Activated CD8-positive, alpha-beta memory T cell treated with anti-CD3 and anti-CD28 coated beads for 1 hour (primary cell): ENCODE results near the gene PGAP6.
"Not testable (repeated sequence)": the region's sequence is repeated elsewhere in the genome, so short reads cannot be mapped to it uniquely, and the experiment has no call there.

ENCODE experiments used
- DNase-seq, 2 donors: peaks; one replicate each; pipeline ENCODE4 v3.0.0-alpha.2; 2020; ENCODE audit warnings: low read depth in 1 of 2; ENCODE audit errors: extremely low read depth in 1 of 2

The PGAP6 gene

DNA sequence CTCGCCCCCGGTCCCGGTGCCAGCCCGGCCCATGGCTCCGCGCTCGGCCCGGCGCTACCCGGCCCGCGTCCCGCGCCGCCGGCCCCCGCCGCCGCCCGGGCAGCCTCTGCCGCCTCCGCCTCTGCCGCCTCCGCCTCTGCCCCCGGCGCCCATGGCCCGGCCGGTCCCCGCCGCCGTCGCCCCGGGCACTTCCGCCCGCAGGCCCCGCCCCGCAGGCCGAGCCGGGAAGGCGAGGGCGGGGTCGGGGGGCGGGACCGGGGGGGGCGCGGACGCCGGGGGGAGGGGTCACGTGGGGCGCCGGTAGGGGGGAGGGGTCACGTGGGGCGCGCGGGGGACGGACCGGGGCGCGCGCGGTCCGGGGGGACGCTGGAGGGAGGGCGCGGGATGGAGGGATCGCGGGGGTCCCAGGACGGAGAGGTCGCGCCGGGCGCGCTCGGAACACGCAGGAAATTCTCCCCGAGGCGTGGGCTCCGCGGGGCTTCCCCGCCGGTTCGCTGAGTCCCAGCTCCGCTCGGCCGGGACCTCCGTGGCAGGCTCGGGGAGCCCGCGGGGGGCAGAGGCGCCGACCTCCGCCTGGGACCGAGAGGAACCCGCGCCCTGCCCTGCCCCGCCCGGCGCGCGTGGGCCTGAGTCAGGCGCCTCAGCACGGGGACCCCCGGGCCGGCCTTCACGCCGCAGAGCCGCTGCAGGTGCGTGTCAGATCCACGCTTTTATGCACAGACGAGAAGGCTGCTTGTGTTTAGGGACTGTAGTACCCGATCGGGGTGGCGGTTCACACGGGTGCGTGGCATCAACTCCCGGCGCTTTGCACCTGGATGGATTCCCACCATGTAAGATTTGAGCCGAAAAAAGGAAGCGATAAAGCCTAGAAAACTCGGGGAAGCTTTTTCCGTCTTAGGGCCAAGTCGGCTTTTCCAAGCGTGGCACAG lies at the start of gene PGAP6:
Gene PGAP6, minus strand, starts transcription at position 190 of the 929 bp plus-strand sequence. Its CDS starts 157 bp downstream, at position 33.
- DNase-seq, result peak in 1 of 2 donors; percentile 73

GRCh38 chr16:430904-431303 lies 49.1 kb upstream of the PGAP6 start:
- no peak for DNase-seq

DNA sequence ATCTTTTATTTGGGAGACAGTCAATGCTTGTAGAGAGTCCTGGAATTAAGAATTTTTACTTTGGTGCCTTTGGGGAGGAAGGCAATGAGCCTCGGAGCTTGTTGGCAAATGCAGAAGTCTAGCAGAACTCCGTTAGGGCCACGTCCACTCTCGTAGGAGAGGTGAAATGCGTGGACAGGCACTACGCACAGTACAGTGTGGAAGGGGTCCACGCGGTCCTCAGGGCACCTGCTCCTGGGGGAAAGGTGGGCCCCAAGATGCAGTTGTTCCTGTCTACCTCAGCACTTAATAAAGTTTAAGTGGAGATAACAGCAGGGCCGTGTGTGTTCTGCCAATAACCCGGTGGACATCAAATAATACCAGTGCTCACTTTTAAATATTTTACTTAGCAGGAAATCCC lies 45.5 kb upstream of the PGAP6 start:
- DNase-seq, result no peak

GRCh38 chr16:426906-427249 lies 45.1 kb upstream of the PGAP6 start:
- no peak for DNase-seq

DNA sequence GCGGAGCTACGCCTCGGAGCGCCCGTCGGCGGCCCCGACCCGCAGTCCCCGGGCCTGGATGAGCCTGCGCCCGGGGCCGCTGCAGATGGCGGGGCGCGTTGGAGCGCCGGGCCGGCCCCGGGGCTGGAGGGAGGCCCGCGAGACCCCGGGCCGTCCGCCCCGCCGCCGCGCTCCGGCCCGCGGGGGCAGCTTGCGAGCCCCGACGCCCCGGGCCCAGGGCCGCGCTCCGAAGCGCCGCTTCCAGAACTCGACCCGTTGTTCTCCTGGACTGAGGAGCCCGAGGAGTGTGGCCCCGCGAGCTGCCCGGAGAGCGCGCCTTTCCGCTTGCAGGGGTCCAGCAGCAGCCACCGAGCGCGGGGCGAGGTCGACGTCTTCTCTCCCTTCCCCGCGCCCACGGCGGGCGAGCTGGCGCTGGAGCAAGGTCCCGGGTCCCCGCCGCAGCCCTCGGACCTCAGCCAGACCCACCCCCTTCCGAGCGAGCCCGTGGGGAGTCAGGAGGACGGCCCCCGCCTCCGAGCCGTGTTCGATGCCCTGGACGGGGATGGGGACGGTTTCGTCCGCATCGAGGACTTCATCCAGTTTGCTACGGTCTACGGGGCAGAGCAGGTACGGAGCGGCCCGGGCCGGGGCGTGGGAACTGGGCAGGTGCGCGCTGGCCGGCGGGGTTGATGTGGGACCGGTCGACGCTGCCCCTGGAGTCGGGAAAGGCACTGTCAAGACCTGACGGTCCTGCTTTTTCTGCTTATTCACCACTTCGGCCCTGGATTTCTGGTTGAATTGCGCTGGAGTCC lies 44.5 kb upstream of the PGAP6 start:
- no peak for DNase-seq

- peak in 1 of 2 donors; percentile 31 for DNase-seq
Observed at GRCh38 chr16:425740-426114, 43.9 kb upstream of the PGAP6 start.

DNA sequence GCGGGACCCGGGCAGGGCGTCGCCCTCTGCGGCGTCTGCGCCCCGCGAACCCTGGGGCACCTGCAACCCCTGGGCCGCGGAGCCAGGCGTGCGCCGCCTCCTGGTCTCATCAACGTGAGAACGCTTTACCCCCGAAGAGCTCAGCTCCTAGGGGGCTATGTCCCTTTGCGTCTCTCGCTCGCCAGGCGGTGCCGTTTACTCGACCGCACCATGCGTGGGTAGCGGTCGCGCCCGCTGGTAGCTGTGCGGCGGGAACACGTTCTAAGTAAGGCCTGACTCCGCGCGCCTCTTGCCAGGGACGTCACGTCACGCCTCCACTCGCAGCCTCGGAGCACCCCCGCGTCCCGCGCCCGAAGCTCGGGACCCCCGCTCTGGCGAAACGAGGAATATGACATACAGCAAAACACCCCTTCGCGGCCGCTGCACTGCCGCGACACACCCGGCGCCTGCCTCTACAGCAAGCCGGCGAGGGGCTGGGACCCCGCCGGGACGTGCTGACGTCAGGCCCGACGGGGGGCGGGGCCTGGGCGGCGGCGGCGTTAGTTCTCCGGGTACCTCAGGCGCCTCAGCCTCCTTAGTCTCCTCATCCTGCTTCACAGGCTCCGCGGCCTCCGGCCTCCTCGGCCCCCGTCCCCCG lies 43.4 kb upstream of the PGAP6 start, which contains the start of gene RAB11FIP3:
Gene RAB11FIP3, plus strand, starts transcription at position 568 of the 637 bp plus-strand sequence. CDS start 358 bp downstream, outside the sequence.
- DNase-seq, result peak; percentile 57 to 78

- no peak for DNase-seq
Observed at GRCh38 chr16:424623-425081, 42.9 kb upstream of the PGAP6 start.

GRCh38 chr16:424033-424622 lies 42.4 kb upstream of the PGAP6 start:
- DNase-seq, result no peak

DNA sequence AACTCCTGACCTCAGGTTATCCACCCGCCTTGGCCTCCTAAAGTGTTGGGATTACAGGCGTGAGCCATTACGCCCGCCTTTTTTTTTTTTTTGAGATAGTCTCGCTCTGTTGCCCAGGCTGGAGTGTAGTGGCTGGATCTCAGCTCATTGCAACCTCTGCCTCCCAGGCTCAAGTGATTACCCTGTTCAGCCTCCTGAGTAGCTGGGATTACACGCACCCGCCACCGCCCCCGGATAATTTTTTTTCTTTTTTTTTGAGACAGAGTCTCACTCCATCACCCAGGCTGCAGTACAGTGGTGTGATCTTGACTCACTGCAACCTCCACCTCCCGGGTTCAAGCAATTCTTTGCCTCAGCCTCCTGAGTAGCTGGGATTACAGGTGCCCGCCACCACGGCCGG lies 40.4 kb upstream of the PGAP6 start:
- not testable (repeated sequence) for DNase-seq

GRCh38 chr16:415170-415498 lies 33.4 kb upstream of the PGAP6 start:
- not testable (repeated sequence) for DNase-seq

GRCh38 chr16:414395-415169 lies 32.8 kb upstream of the PGAP6 start:
- no peak for DNase-seq

GRCh38 chr16:411576-412265 lies 29.9 kb upstream of the PGAP6 start:
- DNase-seq, result no peak

GRCh38 chr16:410516-411178 lies 28.9 kb upstream of the PGAP6 start:
- DNase-seq, result no peak

DNA sequence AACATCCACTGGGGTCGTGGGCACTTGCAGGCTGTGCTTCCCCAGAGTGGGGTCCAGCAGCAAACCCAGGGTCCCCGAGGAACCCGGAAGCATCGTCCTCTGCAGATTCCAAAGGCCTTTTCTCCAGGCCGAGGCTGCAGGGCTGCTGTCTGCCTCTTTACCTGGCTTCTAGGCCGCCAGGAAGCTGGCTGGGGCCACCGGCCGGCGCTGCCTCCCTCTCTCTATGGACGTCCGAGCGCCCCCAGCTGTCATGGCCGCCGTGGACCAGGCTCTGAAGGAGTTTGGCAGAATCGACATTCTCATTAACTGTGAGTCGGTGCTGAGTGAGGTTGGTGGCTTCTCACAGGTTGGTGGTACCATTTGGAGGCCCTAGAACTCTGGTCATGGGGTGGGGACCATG lies 25.5 kb upstream of the PGAP6 start:
- DNase-seq, result no peak

GRCh38 chr16:405548-406506 lies 24.0 kb upstream of the PGAP6 start:
- no peak for DNase-seq

- DNase-seq, result no peak
Observed at GRCh38 chr16:404971-405486, 23.3 kb upstream of the PGAP6 start.
